A673 (cell line): ENCODE measurements around the gene ACMSD. TPM values are rescaled to one million over a fixed set of nuclear protein-coding genes. Genes with fewer than 3 reads are reported as not detected.

Source experiments
- BruUV-seq: library from RNA; stranded (reverse); fragments of 400-500 nt; replicated peaks from 2 replicates; lab custom pipeline; 2021; lab: Mats Ljungman, UMichigan
- CTCF ChIA-PET: fragments of 300-600 bp; sonication (Branson Sonifier 250); formaldehyde crosslinking; loops from one replicate; lab custom pipeline; 2022; ENCODE audit warnings: antibody characterized with exemption; lab: Charles Lee
- POLR2A ChIA-PET: fragments of 300-600 bp; sonication (Branson Sonifier 250); formaldehyde crosslinking; loops from one replicate; lab custom pipeline; 2022; ENCODE audit warnings: antibody characterized with exemption; ENCODE audit not compliant: low non-redundant PET; lab: Charles Lee
- DNase-seq: peaks from one replicate; pipeline ENCODE4 v3.0.0-alpha.2; 2015; ENCODE audit warnings: low spot score
- H3K27ac ChIP-seq: fragments of 200-600 bp; sonication (generic); 2 replicates; pipeline ENCODE4 v1.5.1; 2016; ENCODE audit warnings: mixed run types, low read depth, mild to moderate bottlenecking, mixed read lengths, antibody characterized with exemption, low read length; ENCODE audit not compliant: poor library complexity, severe bottlenecking
- H3K27me3 ChIP-seq: fragments of 200-600 bp; sonication (generic); replicated peaks from 2 replicates; pipeline ENCODE4 v1.6.1; 2017; ENCODE audit warnings: mixed run types, low read depth, mild to moderate bottlenecking, mixed read lengths, antibody characterized with exemption, low read length; ENCODE audit not compliant: insufficient read depth, poor library complexity
- H3K36me3 ChIP-seq: fragments of 200-600 bp; sonication (generic); 2 replicates; pipeline ENCODE4 v1.6.1; 2016; ENCODE audit warnings: mixed run types, mild to moderate bottlenecking, mixed read lengths, antibody characterized with exemption, low read length; ENCODE audit not compliant: insufficient read depth, poor library complexity, severe bottlenecking
- H3K4me1 ChIP-seq: fragments of 200-600 bp; sonication (generic); 2 replicates; pipeline ENCODE4 v1.6.1; 2017; ENCODE audit warnings: mixed run types, mild to moderate bottlenecking, mixed read lengths, antibody characterized with exemption, low read length; ENCODE audit not compliant: insufficient read depth, poor library complexity, severe bottlenecking
- H3K4me3 ChIP-seq: fragments of 200-600 bp; sonication (generic); 2 replicates; pipeline ENCODE4 v1.5.1; 2016; ENCODE audit warnings: low read depth, mixed run types, mild to moderate bottlenecking, mixed read lengths, low read length; ENCODE audit not compliant: poor library complexity, severe bottlenecking
- H3K9me3 ChIP-seq: fragments of 200-600 bp; sonication (generic); 2 replicates; pipeline ENCODE4 v1.6.1; 2016; ENCODE audit warnings: mixed run types, low read depth, mild to moderate bottlenecking, mixed read lengths, antibody characterized with exemption, low read length; ENCODE audit not compliant: poor library complexity, severe bottlenecking
- CTCF ChIP-seq: fragments of 300-800, 200-600 bp; sonication (generic); conservative IDR thresholded peaks from 2 replicates; pipeline ENCODE4 v1.5.1; 2017; ENCODE audit warnings: low read depth, mild to moderate bottlenecking, antibody characterized with exemption, low read length, moderate library complexity, mixed read lengths
- EZH2 ChIP-seq: fragments of 200-600 bp; sonication (generic); IDR thresholded peaks from 2 replicates; pipeline ENCODE4 v1.6.1; 2017; ENCODE audit warnings: borderline replicate concordance, low read depth, mild to moderate bottlenecking, mixed read lengths, antibody characterized with exemption, low read length; ENCODE audit not compliant: poor library complexity, severe bottlenecking
- intact Hi-C: fragments of 100-400 bp; cut with micrococcal nuclease; formaldehyde crosslinking; loops from one replicate; pipeline ENCODE4 v1.10.0; 2022; ENCODE audit not compliant: unreplicated experiment
- microRNA-seq: library from miRNA; unstranded; fragments of <30 nt; microRNA quantifications from one replicate; pipeline ENCODE4 v1.2.0, GENCODE V29; 2021
- total RNA-seq: library from RNA; stranded (reverse); gene quantifications from 2 replicates; pipeline ENCODE4 v1.2.3, GENCODE V29; 2021

ACMSD gene
- total RNA-seq, 1 experiment from 2014 or later = not detected

- no peaks in the 10 kb centered on the region for H3K27me3 ChIP-seq
- H3K27ac ChIP-seq = no peak overlapping the region
- no TSS peak for BruUV-seq
- no peaks in the 10 kb centered on the region for H3K9me3 ChIP-seq
- TF ChIP-seq EZH2 (no peak), CTCF (no peak)
- intact Hi-C loops = no loop called here
- ChIA-PET POLR2A (no interaction called here), CTCF (no interaction called here)
- no peaks in the 10 kb centered on the region for H3K4me1 ChIP-seq
- H3K36me3 ChIP-seq = peaks cover 57% of the 10 kb centered on the region
- H3K4me3 ChIP-seq = no peak overlapping the region
- DNase-seq = no peak
Measured at GRCh38 chr2:134949981-134950708, 111.7 kb downstream of the ACMSD start.

- no TSS peak for BruUV-seq
- Histone ChIP-seq H3K9me3 (no peaks in the 10 kb centered on the region), H3K4me3 (no peak overlapping the region), H3K27ac (no peak overlapping the region), H3K27me3 (no peaks in the 10 kb centered on the region), H3K36me3 (peaks cover 61% of the 10 kb centered on the region), H3K4me1 (no peaks in the 10 kb centered on the region)
- no peak for DNase-seq
- POLR2A ChIA-PET = no interaction called here
- TF ChIP-seq CTCF = no peak
- no peak for TF ChIP-seq EZH2
- CTCF ChIA-PET = no interaction called here
- intact Hi-C loops = no loop called here
Measured at GRCh38 chr2:134950886-134951285, 112.5 kb downstream of the ACMSD start.

Small RNAs within 50 kb of the gene (microRNA-seq; reads per million reads assigned to microRNA genes)
- gene MIR5590 = not detected

Other genes starting within 250 kb of the ACMSD start
- not detected in 2 replicates for gene TMEM163, start 119.6 kb upstream of the ACMSD start, total RNA-seq
- gene CCNT2, start 80.2 kb downstream of the ACMSD start, total RNA-seq = 41.7 and 43.0 TPM in 2 replicates
- gene MAP3K19, start 208.8 kb downstream of the ACMSD start, total RNA-seq = not detected in 2 replicates
- 38.9 and 39.8 TPM in 2 replicates for gene RAB3GAP1, start 213.7 kb downstream of the ACMSD start, total RNA-seq